ENCODE measurements around the gene BOLA1. TPM values are rescaled to one million over a fixed set of nuclear protein-coding genes. Genes with fewer than 3 reads are reported as not detected.
A peak's percentile ranks its signal among the peaks of the same experiment; 100 is the strongest.
"Not testable (repeated sequence)": the region's sequence is repeated elsewhere in the genome, so short reads cannot be mapped to it uniquely, and the experiment has no call there.

Gene BOLA1
- total and polyA plus RNA-seq, 2 experiments from 2014 or later, result 18.4 to 26.2 TPM

DNA sequence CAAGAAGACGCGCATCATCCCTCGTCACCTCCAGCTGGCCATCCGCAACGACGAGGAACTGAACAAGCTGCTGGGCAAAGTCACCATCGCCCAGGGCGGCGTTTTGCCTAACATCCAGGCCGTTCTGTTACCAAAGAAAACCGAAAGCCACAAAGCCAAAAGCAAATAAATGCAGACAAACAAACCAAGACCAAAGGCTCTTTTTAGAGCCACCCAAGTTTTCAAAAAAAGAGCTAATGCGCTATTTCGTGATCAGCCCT, 12.2 kb upstream of the BOLA1 start:
- peak; percentile 14; the same call in 1 of the 2 replicates for TF ChIP-seq POLR2AphosphoS5 (IDR thresholded peaks at IDR 0.05; ENCODE audit: low read depth)
- peak overlapping the region; percentile 100 for H3K27ac ChIP-seq (ENCODE audit: low read depth)
- H3K4me2 ChIP-seq, result peak overlapping the region; percentile 92
- not testable (repeated sequence) for H3K27me3 ChIP-seq (ENCODE audit: insufficient read depth); H3K27ac Mint-ChIP-seq; DNase-seq (ENCODE audit: low spot score); H3K36me3 ChIP-seq (ENCODE audit: insufficient read depth); ATAC-seq; H4K20me1 ChIP-seq (replicated peaks; ENCODE audit: insufficient read depth); H2AFZ ChIP-seq; H3K9me3 Mint-ChIP-seq; H3K79me2 ChIP-seq (replicated peaks; ENCODE audit: insufficient read depth); H3K4me3 Mint-ChIP-seq; H3K27me3 Mint-ChIP-seq (ENCODE audit: insufficient read depth, low read depth, poor library complexity); H3K9me2 ChIP-seq (ENCODE audit: insufficient read depth); H3K4me1 ChIP-seq (ENCODE audit: insufficient read depth); H3K36me3 Mint-ChIP-seq (ENCODE audit: low read depth); H3K4me1 Mint-ChIP-seq
- H3K4me3 ChIP-seq, result peak overlapping the region; percentile 81
- H3F3A ChIP-seq (replicated peaks; ENCODE audit: low read depth), result peaks cover 12% of the 10 kb centered on the region; the same call in 1 of the 2 replicates

DNA sequence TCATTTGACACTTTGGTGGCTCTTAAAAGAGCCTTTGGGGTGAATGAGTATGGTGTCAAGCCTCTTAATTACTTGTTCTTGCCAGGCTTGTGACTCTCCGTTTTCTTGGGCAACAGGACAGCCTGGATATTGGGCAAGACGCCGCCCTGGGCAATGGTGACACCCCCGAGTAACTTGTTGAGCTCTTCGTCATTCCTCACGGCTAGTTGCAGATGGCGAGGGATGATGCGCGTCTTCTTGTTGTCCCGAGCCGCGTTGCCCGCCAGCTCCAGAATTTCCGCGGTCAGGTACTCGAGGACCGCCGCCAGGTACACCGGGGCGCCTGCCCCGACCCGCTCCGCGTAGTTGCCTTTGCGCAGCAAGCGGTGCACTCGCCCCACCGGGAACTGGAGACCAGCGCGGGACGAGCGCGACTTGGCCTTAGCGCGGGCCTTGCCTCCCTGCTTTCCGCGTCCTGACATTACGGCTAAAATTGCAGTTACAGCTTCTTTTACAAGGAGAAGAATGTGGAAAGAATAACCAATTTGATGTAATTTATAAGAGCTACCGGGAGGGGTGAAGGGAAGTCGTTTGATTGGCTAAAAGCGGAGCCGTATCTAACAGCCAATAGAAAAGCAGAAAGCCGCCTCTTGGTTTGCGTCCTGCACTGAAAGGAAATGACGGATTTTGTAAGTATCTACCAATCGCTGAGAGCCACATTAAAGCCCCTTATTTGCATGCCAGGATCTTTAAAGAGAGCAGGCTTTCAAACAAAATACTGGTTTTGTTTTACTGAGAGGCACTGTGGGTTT, 11.7 kb upstream of the BOLA1 start:
- Mint-ChIP-seq H3K27me3 (ENCODE audit: insufficient read depth, low read depth, poor library complexity) (peaks cover 3% of the 10 kb centered on the region), H3K9me3 (no peaks in the 10 kb centered on the region), H3K4me3 (no peak overlapping the region), H3K27ac (no peak overlapping the region), H3K4me1 (peaks cover 7% of the 10 kb centered on the region; the same call in 2 of the 3 replicates), H3K36me3 (ENCODE audit: low read depth) (no peaks in the 10 kb centered on the region)
- peak; percentile 98 for DNase-seq (ENCODE audit: low spot score)
- peaks cover 3% of the 10 kb centered on the region; the same call in 1 of the 2 replicates for H3K4me1 ChIP-seq (ENCODE audit: insufficient read depth)
- H3K4me2 ChIP-seq, result peak overlapping the region; percentile 92
- H3K9me2 ChIP-seq (ENCODE audit: insufficient read depth), result no peaks in the 10 kb centered on the region
- H3F3A ChIP-seq (replicated peaks; ENCODE audit: low read depth), result peaks cover 12% of the 10 kb centered on the region; the same call in 1 of the 2 replicates
- no peaks in the 10 kb centered on the region for H4K20me1 ChIP-seq (replicated peaks; ENCODE audit: insufficient read depth)
- peak overlapping the region; percentile 100 for H3K27ac ChIP-seq (ENCODE audit: low read depth)
- H2AFZ ChIP-seq, result no peak overlapping the region
- H3K27me3 ChIP-seq (ENCODE audit: insufficient read depth), result no peaks in the 10 kb centered on the region
- no peaks in the 10 kb centered on the region for H3K36me3 ChIP-seq (ENCODE audit: insufficient read depth)
- TF ChIP-seq, protein P1, sequence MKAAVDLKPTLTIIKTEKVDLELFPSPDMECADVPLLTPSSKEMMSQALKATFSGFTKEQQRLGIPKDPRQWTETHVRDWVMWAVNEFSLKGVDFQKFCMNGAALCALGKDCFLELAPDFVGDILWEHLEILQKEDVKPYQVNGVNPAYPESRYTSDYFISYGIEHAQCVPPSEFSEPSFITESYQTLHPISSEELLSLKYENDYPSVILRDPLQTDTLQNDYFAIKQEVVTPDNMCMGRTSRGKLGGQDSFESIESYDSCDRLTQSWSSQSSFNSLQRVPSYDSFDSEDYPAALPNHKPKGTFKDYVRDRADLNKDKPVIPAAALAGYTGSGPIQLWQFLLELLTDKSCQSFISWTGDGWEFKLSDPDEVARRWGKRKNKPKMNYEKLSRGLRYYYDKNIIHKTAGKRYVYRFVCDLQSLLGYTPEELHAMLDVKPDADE (IDR thresholded peaks at IDR 0.05), result 0 out of 2 replicates have a peak, but pooled peaks have one; percentile 18
- TF ChIP-seq POLR2AphosphoS5 (IDR thresholded peaks at IDR 0.05; ENCODE audit: low read depth), result peak; percentile 90
- TF ChIP-seq CREB1 (CRISPR knock-in tag; IDR thresholded peaks at IDR 0.05; ENCODE audit: low read depth), result no peak
- H3K79me2 ChIP-seq (replicated peaks; ENCODE audit: insufficient read depth), result 0 out of 2 replicates have a peak, but pooled peaks cover 7% of the 10 kb centered on the region
- H3K4me3 ChIP-seq, result peak overlapping the region; percentile 81
- ATAC-seq, result peak; percentile 55

DNA sequence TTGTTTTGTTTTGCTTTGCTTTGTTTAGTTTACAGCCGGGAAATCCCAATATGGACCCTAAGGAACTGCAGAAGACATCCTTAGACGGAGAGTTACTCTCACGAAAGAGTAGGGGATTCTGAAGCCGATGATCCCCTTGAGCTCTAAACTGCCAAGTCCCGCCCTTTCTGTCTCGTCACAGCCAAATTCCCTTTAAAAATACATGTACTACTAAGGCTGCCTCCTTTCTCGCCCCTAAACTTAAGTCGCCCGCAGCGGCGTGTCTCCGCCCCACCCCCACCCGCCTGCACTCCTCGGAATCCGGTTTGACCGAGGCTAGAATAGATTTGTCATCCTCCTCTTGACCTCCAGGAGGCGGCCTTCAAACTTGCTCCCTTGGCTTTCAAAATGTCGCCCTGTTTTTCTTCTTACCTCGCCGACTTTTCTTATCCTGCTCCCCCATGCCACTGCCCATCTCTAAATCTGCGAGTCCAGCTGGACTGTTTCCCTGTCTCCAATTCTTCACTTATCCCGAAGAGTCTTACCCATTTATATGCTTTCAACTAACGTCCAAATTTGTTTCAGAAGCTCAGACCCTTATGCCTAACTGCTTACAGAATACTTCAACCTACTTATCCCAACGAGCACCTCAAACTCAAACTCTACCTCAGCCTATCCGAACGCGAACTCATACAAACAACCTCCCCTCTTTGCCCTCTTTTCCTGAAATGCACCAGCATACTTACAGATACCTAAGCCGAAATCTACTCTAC, 10.9 kb upstream of the BOLA1 start:
- Histone ChIP-seq H3K9me2 (ENCODE audit: insufficient read depth) (no peaks in the 10 kb centered on the region), H3K27me3 (ENCODE audit: insufficient read depth) (no peaks in the 10 kb centered on the region), H3F3A (replicated peaks; ENCODE audit: low read depth) (peaks cover 12% of the 10 kb centered on the region; the same call in 1 of the 2 replicates), H3K27ac (ENCODE audit: low read depth) (peak overlapping the region; percentile 98), H3K79me2 (replicated peaks; ENCODE audit: insufficient read depth) (0 out of 2 replicates have a peak, but pooled peaks cover 7% of the 10 kb centered on the region), H3K4me1 (ENCODE audit: insufficient read depth) (peaks cover 3% of the 10 kb centered on the region; the same call in 1 of the 2 replicates), H3K36me3 (ENCODE audit: insufficient read depth) (no peaks in the 10 kb centered on the region), H4K20me1 (replicated peaks; ENCODE audit: insufficient read depth) (no peaks in the 10 kb centered on the region), H2AFZ (0 out of 2 replicates have a peak overlapping the region, but pooled peaks have one; percentile 11), H3K4me3 (peak overlapping the region; percentile 81), H3K4me2 (peak overlapping the region; percentile 79)
- no peaks in the 10 kb centered on the region for H3K36me3 Mint-ChIP-seq (ENCODE audit: low read depth)
- H3K4me3 Mint-ChIP-seq, result no peak overlapping the region
- ATAC-seq (peak; percentile 16), DNase-seq (ENCODE audit: low spot score) (peak; percentile 97)
- H3K4me1 Mint-ChIP-seq, result peaks cover 7% of the 10 kb centered on the region; the same call in 2 of the 3 replicates
- peaks cover 3% of the 10 kb centered on the region for H3K27me3 Mint-ChIP-seq (ENCODE audit: insufficient read depth, low read depth, poor library complexity)
- H3K27ac Mint-ChIP-seq, result no peak overlapping the region
- no peaks in the 10 kb centered on the region for H3K9me3 Mint-ChIP-seq
- TF ChIP-seq, protein P2, sequence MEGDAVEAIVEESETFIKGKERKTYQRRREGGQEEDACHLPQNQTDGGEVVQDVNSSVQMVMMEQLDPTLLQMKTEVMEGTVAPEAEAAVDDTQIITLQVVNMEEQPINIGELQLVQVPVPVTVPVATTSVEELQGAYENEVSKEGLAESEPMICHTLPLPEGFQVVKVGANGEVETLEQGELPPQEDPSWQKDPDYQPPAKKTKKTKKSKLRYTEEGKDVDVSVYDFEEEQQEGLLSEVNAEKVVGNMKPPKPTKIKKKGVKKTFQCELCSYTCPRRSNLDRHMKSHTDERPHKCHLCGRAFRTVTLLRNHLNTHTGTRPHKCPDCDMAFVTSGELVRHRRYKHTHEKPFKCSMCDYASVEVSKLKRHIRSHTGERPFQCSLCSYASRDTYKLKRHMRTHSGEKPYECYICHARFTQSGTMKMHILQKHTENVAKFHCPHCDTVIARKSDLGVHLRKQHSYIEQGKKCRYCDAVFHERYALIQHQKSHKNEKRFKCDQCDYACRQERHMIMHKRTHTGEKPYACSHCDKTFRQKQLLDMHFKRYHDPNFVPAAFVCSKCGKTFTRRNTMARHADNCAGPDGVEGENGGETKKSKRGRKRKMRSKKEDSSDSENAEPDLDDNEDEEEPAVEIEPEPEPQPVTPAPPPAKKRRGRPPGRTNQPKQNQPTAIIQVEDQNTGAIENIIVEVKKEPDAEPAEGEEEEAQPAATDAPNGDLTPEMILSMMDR (conservative IDR thresholded peaks at IDR 0.05; ENCODE audit: low read depth in 2 of 2), result peak; percentile 64 to 73
